ENCODE data around the gene RTL9. TPM values are rescaled to one million over a fixed set of nuclear protein-coding genes. Genes with fewer than 3 reads are reported as not detected.

Gene RTL9
- total and polyA plus RNA-seq, 2 donors (not counting 3 experiments of a cell fraction or from before 2014, with no cell fraction given) = not detected

DNA sequence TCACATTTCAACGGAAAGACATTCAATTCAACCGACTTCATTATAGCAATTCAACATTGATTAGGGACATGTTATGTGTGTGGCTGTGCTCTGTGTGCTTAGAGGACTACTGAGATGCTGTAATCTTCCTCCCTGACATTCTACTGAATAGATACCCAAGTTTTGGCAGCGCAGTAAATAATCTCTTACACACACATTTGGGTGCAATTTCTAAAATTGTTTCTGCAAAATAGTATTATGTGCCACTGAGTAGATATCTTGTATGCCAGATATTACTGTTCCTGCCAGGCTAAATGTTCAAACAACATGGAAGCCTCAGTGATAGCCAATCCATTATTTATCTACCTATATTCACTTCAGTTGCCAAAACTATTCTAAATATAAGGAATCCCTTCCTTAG, 41.3 kb downstream of the RTL9 start:
- no peaks in the 10 kb centered on the region for H3K4me1 ChIP-seq (ENCODE audit: control insufficient read depth, extremely low read depth, insufficient read depth, low read length)
- dilution Hi-C loops (cut with MboI; ENCODE audit: extremely low pct_ligation_motif_present, low sequenced_read_pairs) (no loop called here), intact Hi-C loops (cut with micrococcal nuclease) (no loop called here)
- no peaks in the 10 kb centered on the region for H3K79me2 ChIP-seq (ENCODE audit: control insufficient read depth, insufficient read depth, low read length)
- H3K4me2 ChIP-seq (ENCODE audit: insufficient read depth, low read length) = no peak overlapping the region
- CTCF ChIA-PET = no interaction called here
- H3K9me3 ChIP-seq (replicated peaks; ENCODE audit: control insufficient read depth, insufficient read depth, low read length) = no peaks in the 10 kb centered on the region
- no peaks in the 10 kb centered on the region for H3K36me3 ChIP-seq (ENCODE audit: control insufficient read depth in 2 of 2, extremely low read depth in 1 of 2, insufficient read depth in 2 of 2, low read length in 2 of 2)
- FAIRE-seq = no peak
- TF ChIP-seq POLR2A (IDR thresholded peaks at IDR 0.05; ENCODE audit: low read depth, low read length) = no peak
- no peak for TF ChIP-seq FOS (IDR thresholded peaks at IDR 0.05; ENCODE audit: borderline replicate concordance, insufficient read depth, low read length)
- TF ChIP-seq MYC (IDR thresholded peaks at IDR 0.05; ENCODE audit: low read depth, low read length) = no peak
- TF ChIP-seq, protein P1, sequence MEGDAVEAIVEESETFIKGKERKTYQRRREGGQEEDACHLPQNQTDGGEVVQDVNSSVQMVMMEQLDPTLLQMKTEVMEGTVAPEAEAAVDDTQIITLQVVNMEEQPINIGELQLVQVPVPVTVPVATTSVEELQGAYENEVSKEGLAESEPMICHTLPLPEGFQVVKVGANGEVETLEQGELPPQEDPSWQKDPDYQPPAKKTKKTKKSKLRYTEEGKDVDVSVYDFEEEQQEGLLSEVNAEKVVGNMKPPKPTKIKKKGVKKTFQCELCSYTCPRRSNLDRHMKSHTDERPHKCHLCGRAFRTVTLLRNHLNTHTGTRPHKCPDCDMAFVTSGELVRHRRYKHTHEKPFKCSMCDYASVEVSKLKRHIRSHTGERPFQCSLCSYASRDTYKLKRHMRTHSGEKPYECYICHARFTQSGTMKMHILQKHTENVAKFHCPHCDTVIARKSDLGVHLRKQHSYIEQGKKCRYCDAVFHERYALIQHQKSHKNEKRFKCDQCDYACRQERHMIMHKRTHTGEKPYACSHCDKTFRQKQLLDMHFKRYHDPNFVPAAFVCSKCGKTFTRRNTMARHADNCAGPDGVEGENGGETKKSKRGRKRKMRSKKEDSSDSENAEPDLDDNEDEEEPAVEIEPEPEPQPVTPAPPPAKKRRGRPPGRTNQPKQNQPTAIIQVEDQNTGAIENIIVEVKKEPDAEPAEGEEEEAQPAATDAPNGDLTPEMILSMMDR (IDR thresholded peaks at IDR 0.05; ENCODE audit: extremely low read depth in 1 of 2, insufficient read depth in 1 of 2, low read depth in 1 of 2, low read length in 2 of 2) = no peak
- no peak for TF ChIP-seq GATA2 (IDR thresholded peaks at IDR 0.05; ENCODE audit: insufficient read depth, insufficient read length, low read depth, low read length)
- TF ChIP-seq EZH2 (IDR thresholded peaks at IDR 0.05; ENCODE audit: borderline replicate concordance, low read depth, low read length, severe bottlenecking) = no peak
- no peak for TF ChIP-seq POLR2AphosphoS5 (IDR thresholded peaks at IDR 0.05; ENCODE audit: insufficient read depth, low read depth, low read length)
- TF ChIP-seq, protein P2, sequence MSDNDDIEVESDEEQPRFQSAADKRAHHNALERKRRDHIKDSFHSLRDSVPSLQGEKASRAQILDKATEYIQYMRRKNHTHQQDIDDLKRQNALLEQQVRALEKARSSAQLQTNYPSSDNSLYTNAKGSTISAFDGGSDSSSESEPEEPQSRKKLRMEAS (IDR thresholded peaks at IDR 0.05; ENCODE audit: insufficient read depth, insufficient read length) = no peak
- no peak for TF ChIP-seq JUN (IDR thresholded peaks at IDR 0.05; ENCODE audit: borderline replicate concordance, insufficient read depth, insufficient read length, low read depth)
- H3K27me3 ChIP-seq (ENCODE audit: control insufficient read depth in 2 of 2, insufficient read depth in 2 of 2, low read length in 2 of 2) = peaks cover 0 to 2% of the 10 kb centered on the region in 2 experiments
- H2AFZ ChIP-seq (ENCODE audit: low read depth, low read length) = no peak overlapping the region
- no peak for DNase-seq (ENCODE audit: low read depth, low spot score)
- no peak overlapping the region for H3K27ac ChIP-seq (ENCODE audit: insufficient read depth, low read depth, low read length)
- POLR2A ChIA-PET = no interaction called here
- H3K9ac ChIP-seq (replicated peaks; ENCODE audit: extremely low read depth, insufficient read depth, low read length) = no peak overlapping the region
- no TSS peak for BruUV-seq (replicated peaks)
- H4K20me1 ChIP-seq (replicated peaks; ENCODE audit: control insufficient read depth, extremely low read depth, insufficient read depth, low read length) = no peaks in the 10 kb centered on the region
- no peaks in the 10 kb centered on the region for H3K9me1 ChIP-seq (replicated peaks; ENCODE audit: control insufficient read depth, extremely low read depth, insufficient read depth, low read length)
- no peak overlapping the region for H3K4me3 ChIP-seq (replicated peaks in 1 of 3; ENCODE audit: insufficient read depth in 1 of 3, low read depth in 1 of 3, low read length in 3 of 3)
